ENCODE data around the gene LRP2BP.
"Not testable (repeated sequence)": the region's sequence is repeated elsewhere in the genome, so short reads cannot be mapped to it uniquely, and the experiment has no call there.

The LRP2BP gene

DNA sequence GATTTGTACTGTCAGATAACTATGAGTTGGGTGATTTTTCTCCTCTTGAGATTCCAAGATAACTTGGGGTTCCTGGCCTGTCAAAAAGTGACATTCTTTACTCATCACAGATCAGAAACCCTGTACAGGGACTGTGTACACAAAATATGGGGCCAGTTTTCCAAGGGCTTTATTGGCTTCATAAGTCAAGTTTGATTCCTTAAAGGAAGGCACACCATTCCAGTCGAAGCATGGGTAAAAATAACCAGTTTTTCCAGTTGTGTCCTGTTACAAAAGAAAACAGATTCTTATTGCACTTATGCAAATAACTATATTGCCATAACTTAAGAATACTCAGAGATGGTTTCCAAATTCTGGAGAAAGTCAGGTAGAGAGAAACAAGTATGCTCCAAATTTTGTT, 70.0 kb downstream of the LRP2BP start:
- DNase-seq (ENCODE audit: low read depth in 2 of 2), result not testable (repeated sequence)

GRCh38 chr4:185324361-185324760, 71.4 kb downstream of the LRP2BP start:
- not testable (repeated sequence) for DNase-seq (ENCODE audit: low read depth in 2 of 2)

GRCh38 chr4:185323606-185324005, 72.1 kb downstream of the LRP2BP start:
- no peak for DNase-seq (ENCODE audit: low read depth in 2 of 2)

DNA sequence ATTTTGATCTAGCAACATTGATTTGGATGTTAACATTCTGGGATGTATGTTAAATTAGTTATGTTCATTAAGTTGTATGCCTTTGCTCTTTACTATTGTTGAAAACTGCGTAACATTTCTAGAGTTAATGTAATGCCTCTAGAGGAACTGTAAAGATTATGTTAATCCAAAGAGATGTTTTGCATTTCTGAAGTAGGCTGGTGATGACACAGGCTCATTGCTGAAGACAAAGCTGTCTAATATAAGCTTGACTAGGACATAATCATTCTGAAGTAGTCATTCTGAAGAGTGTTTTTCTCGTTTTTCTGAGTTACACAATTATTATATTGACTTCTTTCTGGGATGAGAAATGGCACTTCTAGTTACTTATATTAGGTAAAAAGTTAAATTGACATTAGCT, 72.9 kb downstream of the LRP2BP start:
- DNase-seq (ENCODE audit: low read depth in 2 of 2), result no peak

DNA sequence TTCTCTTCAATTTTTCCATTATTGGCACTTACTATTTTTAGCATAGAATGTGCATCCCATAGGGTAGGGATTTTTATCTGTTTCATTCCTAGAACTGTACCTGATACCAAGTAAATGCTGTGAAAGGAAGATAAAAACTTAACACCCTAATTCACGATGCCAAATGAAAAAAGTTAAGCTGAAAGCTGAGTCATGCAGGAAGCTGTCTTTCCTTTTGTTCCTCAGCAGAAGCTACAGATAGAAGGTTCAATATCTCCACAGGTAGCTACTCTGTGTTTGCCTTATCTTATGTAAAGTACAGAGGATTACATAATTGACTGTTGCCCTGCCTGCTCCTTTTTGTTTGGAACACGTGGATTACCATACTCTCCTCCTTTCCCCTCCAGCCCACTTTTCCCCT, 77.0 kb downstream of the LRP2BP start:
- no peak for DNase-seq (ENCODE audit: low read depth in 2 of 2)

- no peak for DNase-seq (ENCODE audit: low read depth in 2 of 2)
These were observed 77.8 kb downstream of the LRP2BP start for GRCh38 chr4:185317880-185318279.

DNA sequence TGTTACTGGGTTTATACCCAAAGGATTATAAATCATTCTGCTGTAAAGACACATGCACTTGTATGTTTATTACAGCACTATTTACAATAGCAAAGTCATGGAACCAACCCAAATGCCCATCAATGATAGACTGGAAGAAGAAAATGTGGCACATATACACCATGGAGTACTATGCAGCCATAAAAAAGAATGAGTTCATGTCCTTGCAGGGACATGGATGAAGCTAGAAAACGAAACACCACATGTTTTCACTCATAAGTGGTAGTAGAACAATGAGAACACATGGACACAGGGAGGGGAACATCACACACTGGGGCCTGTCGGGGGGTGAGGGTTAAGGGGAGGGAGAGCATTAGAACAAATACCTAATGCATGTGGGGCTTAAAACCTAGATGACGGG, 78.3 kb downstream of the LRP2BP start:
- DNase-seq (ENCODE audit: low read depth in 2 of 2), result not testable (repeated sequence)
